Effector CD8-positive, alpha-beta T cell (primary cell): ENCODE measurements around the gene NPTXR.

Source experiments
- DNase-seq: peaks from one replicate; lab custom pipeline; 2025; lab: John Stamatoyannopoulos, UW

Gene NPTXR

DNA sequence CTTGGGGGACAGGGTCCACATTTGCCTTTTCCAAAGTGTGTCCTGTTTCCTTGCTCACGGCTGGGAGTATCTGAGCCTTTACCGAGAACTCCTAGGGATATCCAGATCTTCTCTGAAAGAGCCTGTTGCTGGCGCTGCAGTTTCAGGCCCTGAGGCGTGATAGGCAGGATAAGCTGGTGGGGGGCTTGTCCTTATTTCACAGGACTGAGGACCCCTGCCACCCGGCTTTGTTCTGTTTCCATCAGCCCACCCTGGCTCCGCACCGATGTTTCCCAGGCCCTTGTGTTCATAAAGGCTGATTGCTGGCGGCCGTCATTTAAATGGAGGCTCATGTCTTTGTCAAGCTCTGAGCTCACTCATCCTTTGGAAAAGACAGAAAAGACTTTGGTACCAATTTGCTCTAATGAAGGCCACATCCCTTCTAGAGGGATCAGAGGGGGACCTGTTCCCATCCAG, 9.4 kb upstream of the NPTXR start:
- DNase-seq = no peak

- no peak for DNase-seq
Observed at GRCh38 chr22:38852522-38852921, 8.7 kb upstream of the NPTXR start.

GRCh38 chr22:38850941-38851849, 7.4 kb upstream of the NPTXR start:
- no peak for DNase-seq

DNA sequence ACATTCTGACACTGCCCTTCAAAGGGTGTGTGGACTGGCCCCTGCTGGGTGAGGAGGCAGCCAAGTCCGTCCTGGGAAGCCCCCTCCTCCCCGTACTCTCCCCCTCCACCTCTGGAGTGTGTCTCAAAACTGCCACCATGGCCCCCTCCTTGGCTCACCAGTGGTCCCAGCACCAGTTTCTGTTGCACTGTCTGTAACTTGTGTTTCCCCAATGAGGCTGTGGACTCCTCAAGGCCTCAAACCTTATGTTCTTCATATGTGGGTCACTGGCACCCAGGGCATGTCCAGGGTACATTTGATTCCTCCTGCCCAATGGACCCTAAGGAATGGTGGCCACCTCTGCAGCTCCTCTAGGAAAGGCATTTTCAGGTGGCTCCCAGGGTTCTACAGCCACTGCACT, 6.6 kb upstream of the NPTXR start:
- no peak for DNase-seq

DNA sequence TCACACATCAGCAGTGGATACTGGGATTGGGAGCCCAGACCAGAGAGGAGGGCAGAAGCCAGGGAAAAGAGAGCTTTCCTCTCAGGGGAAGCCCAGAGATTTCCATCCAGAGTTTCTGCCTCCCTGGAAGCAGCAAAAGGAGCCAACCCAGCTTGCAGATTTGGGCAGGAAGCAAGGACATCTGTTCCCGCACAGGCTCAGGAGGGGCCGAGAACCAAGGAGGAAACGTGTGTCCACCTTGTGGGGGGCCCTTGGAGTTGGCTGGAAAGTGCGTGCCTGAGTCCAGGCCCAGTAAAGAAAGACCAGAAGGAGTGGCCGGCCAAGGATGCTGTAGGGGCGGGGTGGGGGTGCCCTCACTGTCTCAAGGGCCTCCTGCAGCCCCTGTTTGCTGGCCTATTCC, 6.0 kb upstream of the NPTXR start:
- no peak for DNase-seq

GRCh38 chr22:38846412-38846811, 2.6 kb upstream of the NPTXR start:
- no peak for DNase-seq

DNA sequence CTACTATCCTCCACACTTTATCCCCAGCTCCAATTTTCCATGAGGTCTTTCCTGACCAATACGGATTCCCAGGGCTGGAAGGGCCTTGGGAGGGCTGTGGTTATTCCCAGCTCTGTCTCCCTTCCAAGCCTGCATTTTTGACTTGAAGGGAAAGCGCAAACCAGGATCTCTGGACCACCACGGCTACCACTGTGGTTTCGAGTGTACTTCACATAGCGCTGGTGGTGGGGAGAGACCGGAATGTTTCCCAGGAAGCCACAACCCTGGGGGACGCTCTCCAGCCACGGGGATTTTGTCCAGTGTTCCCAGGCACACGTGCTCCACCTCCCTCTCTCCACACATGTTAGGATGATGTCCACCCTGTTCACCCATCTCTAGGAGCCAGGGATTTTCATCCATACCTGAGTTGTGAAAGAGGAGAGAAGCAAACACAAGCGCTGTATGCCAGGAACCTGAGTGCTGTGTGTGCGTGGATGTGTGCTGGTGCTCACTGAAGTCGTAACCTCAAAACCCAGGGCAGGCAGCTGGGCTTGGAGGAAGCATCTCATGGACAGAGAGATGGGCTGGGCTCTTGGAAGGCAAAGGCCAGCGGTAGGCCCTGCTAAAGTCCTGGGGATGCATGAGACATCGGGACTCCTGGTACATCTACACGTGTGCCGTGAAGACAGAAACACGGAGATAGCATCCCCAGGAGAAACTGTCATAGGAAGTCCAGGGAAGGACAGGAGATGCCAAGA, 1.3 kb upstream of the NPTXR start:
- DNase-seq = no peak

- no peak for DNase-seq
Observed at GRCh38 chr22:38844315-38845003, 631 bp upstream of the NPTXR start.

GRCh38 chr22:38843201-38843656, 599 bp downstream of the NPTXR start:
- DNase-seq = peak; percentile 22

GRCh38 chr22:38842512-38843200, 1.2 kb downstream of the NPTXR start:
- DNase-seq = no peak

- DNase-seq = no peak
Observed at GRCh38 chr22:38841635-38842034, 2.2 kb downstream of the NPTXR start.

GRCh38 chr22:38841211-38841610, 2.6 kb downstream of the NPTXR start:
- DNase-seq = no peak

DNA sequence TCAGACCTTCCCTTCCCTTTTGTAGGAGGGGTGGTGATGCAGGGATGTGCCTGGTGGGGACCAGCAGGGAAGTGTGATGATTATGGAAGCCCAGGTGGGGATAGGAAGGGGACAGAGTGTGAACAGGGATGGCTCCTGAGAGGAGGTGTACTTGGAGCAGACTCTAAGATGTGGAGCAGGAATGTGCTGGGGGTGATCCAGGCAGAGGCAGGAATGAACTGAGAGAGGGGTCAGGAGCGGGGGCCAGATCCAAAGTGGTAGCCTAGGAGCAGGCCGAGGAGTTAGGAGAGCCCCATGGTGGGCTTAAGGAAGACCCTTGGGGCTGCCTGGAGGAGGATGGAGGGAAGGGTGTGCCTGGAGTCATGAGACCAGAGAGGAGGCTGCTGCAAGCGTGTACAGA, 3.7 kb downstream of the NPTXR start:
- no peak for DNase-seq

- DNase-seq = no peak
Observed at GRCh38 chr22:38839686-38840085, 4.1 kb downstream of the NPTXR start.

DNA sequence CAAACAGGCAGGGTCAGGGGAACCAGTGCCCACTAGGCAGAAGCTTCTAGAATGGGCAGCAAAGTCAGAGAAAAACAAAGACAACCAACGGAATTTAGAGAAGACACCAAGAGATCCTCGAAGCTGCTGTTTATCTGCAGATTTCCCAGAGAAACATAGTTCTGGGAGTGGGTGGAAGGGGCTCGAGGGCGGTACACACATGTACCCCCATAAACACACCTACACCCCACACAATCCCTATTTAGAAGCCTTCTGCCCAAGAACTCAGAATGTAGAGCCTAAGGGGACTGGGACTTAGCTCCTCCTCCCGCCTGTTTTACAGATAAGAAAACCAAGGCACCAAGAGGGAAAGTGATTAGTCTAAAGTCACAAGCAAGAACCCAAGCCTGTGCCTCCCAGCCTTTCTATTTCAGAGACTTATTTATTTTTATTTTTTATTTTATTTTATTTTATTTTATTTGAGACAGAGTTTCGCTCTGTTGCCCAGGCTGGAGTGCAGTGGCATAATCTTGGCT, 6.4 kb downstream of the NPTXR start:
- DNase-seq = no peak

GRCh38 chr22:38835888-38836301, 7.9 kb downstream of the NPTXR start:
- no peak for DNase-seq

GRCh38 chr22:38834991-38835390, 8.8 kb downstream of the NPTXR start:
- DNase-seq = no peak

GRCh38 chr22:38834215-38834953, 9.4 kb downstream of the NPTXR start:
- no peak for DNase-seq

DNA sequence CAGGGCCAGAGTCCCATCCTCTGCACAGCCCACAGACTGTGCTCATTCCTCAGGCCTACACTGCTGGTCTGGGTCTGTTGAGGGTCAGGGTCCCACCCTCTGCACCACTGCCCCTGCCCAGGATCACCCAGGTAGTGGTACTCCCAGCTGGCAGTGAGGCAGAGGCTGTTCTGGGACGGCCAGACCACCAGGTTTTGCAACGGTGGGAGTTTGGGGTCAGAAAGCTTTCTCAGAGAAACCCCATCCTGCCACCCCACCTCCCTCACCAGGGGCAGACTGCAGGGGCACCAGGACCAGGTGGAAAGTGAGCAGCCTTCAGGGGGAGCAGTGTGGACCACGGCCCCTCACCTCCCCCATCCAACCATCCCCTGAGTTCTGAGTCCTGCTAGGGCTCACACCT, 10.8 kb downstream of the NPTXR start:
- no peak for DNase-seq

GRCh38 chr22:38832005-38832978, 11.5 kb downstream of the NPTXR start:
- no peak for DNase-seq
